Measurements from ENCODE around the gene SUPT20H.

GRCh38 chr13:37097076-37097475 lies 37.6 kb upstream of the SUPT20H start:
- TF ChIP-seq, protein P1, sequence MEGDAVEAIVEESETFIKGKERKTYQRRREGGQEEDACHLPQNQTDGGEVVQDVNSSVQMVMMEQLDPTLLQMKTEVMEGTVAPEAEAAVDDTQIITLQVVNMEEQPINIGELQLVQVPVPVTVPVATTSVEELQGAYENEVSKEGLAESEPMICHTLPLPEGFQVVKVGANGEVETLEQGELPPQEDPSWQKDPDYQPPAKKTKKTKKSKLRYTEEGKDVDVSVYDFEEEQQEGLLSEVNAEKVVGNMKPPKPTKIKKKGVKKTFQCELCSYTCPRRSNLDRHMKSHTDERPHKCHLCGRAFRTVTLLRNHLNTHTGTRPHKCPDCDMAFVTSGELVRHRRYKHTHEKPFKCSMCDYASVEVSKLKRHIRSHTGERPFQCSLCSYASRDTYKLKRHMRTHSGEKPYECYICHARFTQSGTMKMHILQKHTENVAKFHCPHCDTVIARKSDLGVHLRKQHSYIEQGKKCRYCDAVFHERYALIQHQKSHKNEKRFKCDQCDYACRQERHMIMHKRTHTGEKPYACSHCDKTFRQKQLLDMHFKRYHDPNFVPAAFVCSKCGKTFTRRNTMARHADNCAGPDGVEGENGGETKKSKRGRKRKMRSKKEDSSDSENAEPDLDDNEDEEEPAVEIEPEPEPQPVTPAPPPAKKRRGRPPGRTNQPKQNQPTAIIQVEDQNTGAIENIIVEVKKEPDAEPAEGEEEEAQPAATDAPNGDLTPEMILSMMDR (IDR thresholded peaks at IDR 0.05; ENCODE audit: poor library complexity, severe bottlenecking), result no peak
- TF ChIP-seq SMC3 (conservative IDR thresholded peaks at IDR 0.05; ENCODE audit: poor library complexity) (no peak), EP300 (conservative IDR thresholded peaks at IDR 0.05; ENCODE audit: poor library complexity, severe bottlenecking) (no peak), POLR2AphosphoS5 (IDR thresholded peaks at IDR 0.05) (no peak), EZH2 (IDR thresholded peaks at IDR 0.05; ENCODE audit: borderline replicate concordance, insufficient read depth, low read length, poor library complexity, severe bottlenecking) (no peak), RAD21 (conservative IDR thresholded peaks at IDR 0.05) (no peak)

Measured in neural cell (in vitro differentiated cells).